Fibroblast of lung (primary cell): ENCODE measurements around the gene LETMD1. TPM values are rescaled to one million over a fixed set of nuclear protein-coding genes. Genes with fewer than 3 reads are reported as not detected.
A peak's percentile ranks its signal among the peaks of the same experiment; 100 is the strongest.

ENCODE experiments used
- DNase-seq, 2 donors: peaks; one replicate each; pipeline versions ENCODE4 v3.0.0 to v3.0.0-alpha.2; 2010; ENCODE audit warnings: low read depth in 2 of 2
- H2AFZ ChIP-seq: 2 replicates; pipeline ENCODE4 v1.5.1; 2012; ENCODE audit warnings: low read length, control low read depth, inconsistent platforms
- H3K27ac ChIP-seq: 2 replicates; pipeline ENCODE4 v1.5.1; 2011; ENCODE audit warnings: low read length, control low read depth; ENCODE audit not compliant: insufficient read depth
- H3K27me3 ChIP-seq: 2 replicates; pipeline ENCODE4 v1.5.1; 2011; ENCODE audit warnings: mild to moderate bottlenecking, low read length; ENCODE audit not compliant: control insufficient read depth, insufficient read depth
- H3K36me3 ChIP-seq: 2 replicates; pipeline ENCODE4 v1.5.1; 2011; ENCODE audit warnings: low read length; ENCODE audit not compliant: control insufficient read depth, insufficient read depth
- H3K4me1 ChIP-seq: 2 replicates; pipeline ENCODE4 v1.5.1; 2011; ENCODE audit warnings: low read length; ENCODE audit not compliant: control insufficient read depth, insufficient read depth; ENCODE audit errors: extremely low read depth
- H3K4me2 ChIP-seq: 2 replicates; pipeline ENCODE4 v1.5.1; 2011; ENCODE audit warnings: low read length, control low read depth; ENCODE audit not compliant: insufficient read depth; ENCODE audit errors: extremely low read depth
- H3K4me3 ChIP-seq, 4 experiments: fragments of 200-600 bp in 1 of 4; sonication (generic) in 1 of 4; replicated peaks in 1 of 4; 2 replicates each; pipeline ENCODE4 v1.5.1; 2011 to 2016; ENCODE audit warnings: low read length in 4 of 4, low read depth in 3 of 4, mild to moderate bottlenecking in 3 of 4, control low read depth in 2 of 4, inconsistent platforms in 1 of 4, mixed read lengths in 1 of 4; ENCODE audit not compliant: insufficient read depth in 1 of 4; ENCODE audit errors: control extremely low read depth in 1 of 4
- H3K79me2 ChIP-seq: 2 replicates; pipeline ENCODE4 v1.5.1; 2012; ENCODE audit warnings: mild to moderate bottlenecking, low read length, inconsistent platforms; ENCODE audit not compliant: control insufficient read depth, insufficient read depth
- H3K9ac ChIP-seq: 2 replicates; pipeline ENCODE4 v1.5.1; 2011; ENCODE audit warnings: mild to moderate bottlenecking, low read length, control low read depth; ENCODE audit not compliant: insufficient read depth
- H3K9me3 ChIP-seq: 2 replicates; pipeline ENCODE4 v1.5.1; 2012; ENCODE audit warnings: low read depth, low read length; ENCODE audit not compliant: control insufficient read depth, insufficient read depth
- H4K20me1 ChIP-seq: 2 replicates; pipeline ENCODE4 v1.5.1; 2011; ENCODE audit warnings: low read length; ENCODE audit not compliant: control insufficient read depth, insufficient read depth; ENCODE audit errors: extremely low read depth
- EZH2 ChIP-seq: IDR thresholded peaks from 2 replicates; pipeline ENCODE4 v1.5.1; 2012; ENCODE audit warnings: low read length, control low read depth, mild to moderate bottlenecking; ENCODE audit errors: missing control alignments
- polyA minus RNA-seq: library from RNA; depleted of rRNA, polyadenylated mRNA; stranded (reverse); fragments of >200 nt; gene quantifications from 2 replicates; pipeline ENCODE4 v1.2.3, GENCODE V29; 2011; ENCODE audit warnings: low replicate concordance
- polyA plus RNA-seq, 2 donors: library from polyadenylated mRNA; depleted of rRNA in 1 of 2; stranded (reverse) in 1 of 2; unstranded in 1 of 2; fragments of >200 nt; gene quantifications; 2 replicates each; pipeline ENCODE4 v1.2.1, GENCODE V29; 2011 to 2012; ENCODE audit warnings: missing spikeins in 1 of 2
- total RNA-seq: library from RNA; depleted of rRNA; stranded (reverse); fragments of >200 nt; gene quantifications from 2 replicates; pipeline ENCODE4 v1.2.1, GENCODE V29; 2014
- TF ChIP-seq, protein P1 (sequence below), 2 donors: IDR thresholded peaks in 1 of 2; conservative IDR thresholded peaks in 1 of 2; 1 replicate in 1 of 2; 2 replicates in 1 of 2; pipeline ENCODE4 v1.5.1; 2011 to 2012; ENCODE audit warnings: low read length in 2 of 2, control low read depth in 1 of 2, inconsistent platforms in 1 of 2, low read depth in 1 of 2, mild to moderate bottlenecking in 1 of 2

LETMD1 gene, protein sequence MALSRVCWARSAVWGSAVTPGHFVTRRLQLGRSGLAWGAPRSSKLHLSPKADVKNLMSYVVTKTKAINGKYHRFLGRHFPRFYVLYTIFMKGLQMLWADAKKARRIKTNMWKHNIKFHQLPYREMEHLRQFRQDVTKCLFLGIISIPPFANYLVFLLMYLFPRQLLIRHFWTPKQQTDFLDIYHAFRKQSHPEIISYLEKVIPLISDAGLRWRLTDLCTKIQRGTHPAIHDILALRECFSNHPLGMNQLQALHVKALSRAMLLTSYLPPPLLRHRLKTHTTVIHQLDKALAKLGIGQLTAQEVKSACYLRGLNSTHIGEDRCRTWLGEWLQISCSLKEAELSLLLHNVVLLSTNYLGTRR
- total RNA-seq: 59.9 and 61.4 TPM in 2 replicates
- 38.1 and 45.9 TPM in 2 replicates for polyA plus RNA-seq
- 22.3 and 29.2 TPM in 2 replicates for polyA plus RNA-seq (2012)
- polyA minus RNA-seq: 51.6 and 77.0 TPM in 2 replicates

DNA sequence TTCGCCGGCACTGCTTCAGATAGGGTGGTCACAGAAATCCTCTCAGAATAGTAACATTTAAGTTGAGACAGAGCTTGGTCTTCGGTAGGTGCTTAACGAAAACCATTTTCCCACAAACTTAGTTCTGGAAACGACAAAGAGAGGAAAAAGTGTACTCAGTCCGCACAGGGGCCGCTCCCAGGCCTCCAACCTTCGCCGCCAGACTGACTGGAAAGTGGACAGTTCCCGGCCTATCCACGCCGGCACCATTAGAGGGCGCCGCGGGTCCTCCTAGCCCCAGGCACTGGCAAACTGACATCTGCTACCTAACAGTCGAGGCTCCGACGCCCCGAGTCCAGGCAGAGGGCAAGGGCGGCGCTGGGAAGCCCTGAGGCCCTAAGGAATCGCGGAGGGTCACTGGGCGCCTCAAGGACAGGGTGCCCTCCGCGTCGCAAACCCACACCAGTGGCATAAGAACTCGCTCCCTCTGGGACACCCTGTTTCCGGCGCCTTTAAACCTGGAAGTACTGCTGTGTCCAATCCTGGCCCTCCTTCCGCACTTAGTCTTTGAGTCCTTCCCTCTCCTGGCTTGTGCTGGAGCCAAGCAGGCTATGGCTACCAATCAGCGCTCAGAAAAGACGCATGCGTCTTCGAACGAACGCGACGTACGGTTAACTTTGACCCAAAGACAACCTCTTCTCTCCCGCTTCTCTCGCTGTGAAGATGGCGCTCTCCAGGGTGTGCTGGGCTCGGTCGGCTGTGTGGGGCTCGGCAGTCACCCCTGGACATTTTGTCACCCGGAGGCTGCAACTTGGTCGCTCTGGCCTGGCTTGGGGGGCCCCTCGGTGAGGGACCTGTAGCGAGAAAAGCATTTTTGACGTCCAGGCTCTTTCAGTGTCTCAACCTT is at the start of gene LETMD1:
Gene LETMD1, plus strand, starts transcription at position 673 of the 886 bp plus-strand sequence. Its CDS starts 30 bp downstream, at position 703.
- H3K27ac ChIP-seq: peak within 1 kb of the TSS; percentile 88
- H3K9ac ChIP-seq: peak within 1 kb of the TSS; percentile 75
- H3K4me1 ChIP-seq: peaks cover 5% of the 10 kb centered on the region
- H3K9me3 ChIP-seq: no peaks in the 10 kb centered on the region
- H3K4me3 ChIP-seq: peak within 1 kb of the TSS; percentile 86 to 99 (median 92)
- H2AFZ ChIP-seq: peak within 1 kb of the TSS; percentile 96
- DNase-seq: peak; percentile 98 to 99
- H3K36me3 ChIP-seq: peaks cover 2% of the 10 kb centered on the region
- peaks cover 17% of the 10 kb centered on the region for H3K79me2 ChIP-seq
- TF ChIP-seq EZH2: no peak
- TF ChIP-seq, protein P1, sequence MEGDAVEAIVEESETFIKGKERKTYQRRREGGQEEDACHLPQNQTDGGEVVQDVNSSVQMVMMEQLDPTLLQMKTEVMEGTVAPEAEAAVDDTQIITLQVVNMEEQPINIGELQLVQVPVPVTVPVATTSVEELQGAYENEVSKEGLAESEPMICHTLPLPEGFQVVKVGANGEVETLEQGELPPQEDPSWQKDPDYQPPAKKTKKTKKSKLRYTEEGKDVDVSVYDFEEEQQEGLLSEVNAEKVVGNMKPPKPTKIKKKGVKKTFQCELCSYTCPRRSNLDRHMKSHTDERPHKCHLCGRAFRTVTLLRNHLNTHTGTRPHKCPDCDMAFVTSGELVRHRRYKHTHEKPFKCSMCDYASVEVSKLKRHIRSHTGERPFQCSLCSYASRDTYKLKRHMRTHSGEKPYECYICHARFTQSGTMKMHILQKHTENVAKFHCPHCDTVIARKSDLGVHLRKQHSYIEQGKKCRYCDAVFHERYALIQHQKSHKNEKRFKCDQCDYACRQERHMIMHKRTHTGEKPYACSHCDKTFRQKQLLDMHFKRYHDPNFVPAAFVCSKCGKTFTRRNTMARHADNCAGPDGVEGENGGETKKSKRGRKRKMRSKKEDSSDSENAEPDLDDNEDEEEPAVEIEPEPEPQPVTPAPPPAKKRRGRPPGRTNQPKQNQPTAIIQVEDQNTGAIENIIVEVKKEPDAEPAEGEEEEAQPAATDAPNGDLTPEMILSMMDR (conservative IDR thresholded peaks at IDR 0.05 in 1 of 2, IDR thresholded peaks at IDR 0.05 in 1 of 2; ENCODE audit: low read depth in 1 of 2, low read length in 2 of 2): peak; percentile 90 to 92
- H3K27me3 ChIP-seq: no peaks in the 10 kb centered on the region
- H4K20me1 ChIP-seq: no peaks in the 10 kb centered on the region
- H3K4me2 ChIP-seq: peak within 1 kb of the TSS; percentile 99

DNA sequence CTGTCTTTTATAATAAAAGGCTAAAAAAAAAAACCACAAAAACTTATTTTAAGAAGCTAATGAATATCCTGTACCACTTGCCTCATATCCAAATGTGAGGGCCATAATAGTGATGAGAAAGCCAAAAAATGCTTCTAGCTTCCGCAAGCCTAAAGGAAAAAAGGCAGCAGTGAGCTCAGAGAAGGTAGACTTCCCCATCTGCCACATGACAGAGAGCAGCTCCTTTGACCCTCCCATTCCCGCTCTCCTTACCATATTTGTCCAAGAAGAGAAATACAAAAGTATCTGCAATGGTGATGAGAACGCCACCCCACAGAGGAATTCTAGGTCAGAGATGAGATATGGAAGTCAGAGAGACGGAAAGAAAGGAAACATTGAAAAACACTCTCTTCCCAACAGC is 49.0 kb upstream of the LETMD1 start:
- no peak overlapping the region for H3K27ac ChIP-seq
- H3K27me3 ChIP-seq: no peaks in the 10 kb centered on the region
- H3K79me2 ChIP-seq: no peaks in the 10 kb centered on the region
- no peak overlapping the region for H3K4me3 ChIP-seq
- H3K9ac ChIP-seq: no peak overlapping the region
- H4K20me1 ChIP-seq: no peaks in the 10 kb centered on the region
- no peak for TF ChIP-seq EZH2
- TF ChIP-seq, protein P1 (conservative IDR thresholded peaks at IDR 0.05 in 1 of 2, IDR thresholded peaks at IDR 0.05 in 1 of 2; ENCODE audit: low read depth in 1 of 2, low read length in 2 of 2): no peak
- H2AFZ ChIP-seq: no peak overlapping the region
- H3K36me3 ChIP-seq: peaks cover 6% of the 10 kb centered on the region
- no peaks in the 10 kb centered on the region for H3K9me3 ChIP-seq
- no peak overlapping the region for H3K4me2 ChIP-seq
- peak in 1 of 2 donors; percentile 9 for DNase-seq
- H3K4me1 ChIP-seq: no peaks in the 10 kb centered on the region

DNA sequence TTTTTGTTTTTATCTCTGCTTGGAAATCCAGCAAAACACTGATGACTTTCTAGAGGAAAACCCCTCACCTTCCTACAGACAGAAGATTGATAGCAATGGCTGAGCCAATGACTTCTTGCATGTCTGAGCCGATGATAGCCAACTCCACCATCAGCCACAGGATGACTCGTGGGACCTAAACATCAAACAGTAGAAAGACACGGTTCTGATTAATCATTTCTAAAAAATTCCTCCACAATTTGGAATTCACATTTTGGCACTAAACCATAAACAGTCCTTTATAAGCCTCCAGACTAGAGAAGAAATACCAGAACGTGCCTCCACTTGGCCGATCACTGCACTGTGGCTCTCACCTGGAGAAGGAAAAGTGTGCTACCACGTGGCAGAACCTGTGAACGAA is 47.9 kb upstream of the LETMD1 start:
- H3K79me2 ChIP-seq: no peaks in the 10 kb centered on the region

More for the DNA sequence above, 47.9 kb upstream of the LETMD1 start:
- no peaks in the 10 kb centered on the region for H3K4me1 ChIP-seq
- no peak overlapping the region for H3K9ac ChIP-seq
- DNase-seq: peak in 1 of 2 donors; percentile 72
- no peak overlapping the region for H3K4me2 ChIP-seq
- H3K4me3 ChIP-seq: no peak overlapping the region
- H4K20me1 ChIP-seq: no peaks in the 10 kb centered on the region
- H3K27me3 ChIP-seq: no peaks in the 10 kb centered on the region
- no peaks in the 10 kb centered on the region for H3K9me3 ChIP-seq
- peaks cover 7% of the 10 kb centered on the region for H3K36me3 ChIP-seq
- no peak for TF ChIP-seq EZH2
- TF ChIP-seq, protein P1 (conservative IDR thresholded peaks at IDR 0.05 in 1 of 2, IDR thresholded peaks at IDR 0.05 in 1 of 2; ENCODE audit: low read depth in 1 of 2, low read length in 2 of 2): no peak
- H2AFZ ChIP-seq: no peak overlapping the region
- no peak overlapping the region for H3K27ac ChIP-seq
